Measurements from ENCODE around the gene ARHGAP25.
A peak's percentile ranks its signal among the peaks of the same experiment; 100 is the strongest.
"Not testable (repeated sequence)": the region's sequence is repeated elsewhere in the genome, so short reads cannot be mapped to it uniquely, and the experiment has no call there.

The ARHGAP25 gene

GRCh38 chr2:68802161-68802560 lies 67.5 kb downstream of the ARHGAP25 start:
- DNase-seq = not testable (repeated sequence)

GRCh38 chr2:68805025-68805424 lies 70.4 kb downstream of the ARHGAP25 start:
- no peak for DNase-seq

DNA sequence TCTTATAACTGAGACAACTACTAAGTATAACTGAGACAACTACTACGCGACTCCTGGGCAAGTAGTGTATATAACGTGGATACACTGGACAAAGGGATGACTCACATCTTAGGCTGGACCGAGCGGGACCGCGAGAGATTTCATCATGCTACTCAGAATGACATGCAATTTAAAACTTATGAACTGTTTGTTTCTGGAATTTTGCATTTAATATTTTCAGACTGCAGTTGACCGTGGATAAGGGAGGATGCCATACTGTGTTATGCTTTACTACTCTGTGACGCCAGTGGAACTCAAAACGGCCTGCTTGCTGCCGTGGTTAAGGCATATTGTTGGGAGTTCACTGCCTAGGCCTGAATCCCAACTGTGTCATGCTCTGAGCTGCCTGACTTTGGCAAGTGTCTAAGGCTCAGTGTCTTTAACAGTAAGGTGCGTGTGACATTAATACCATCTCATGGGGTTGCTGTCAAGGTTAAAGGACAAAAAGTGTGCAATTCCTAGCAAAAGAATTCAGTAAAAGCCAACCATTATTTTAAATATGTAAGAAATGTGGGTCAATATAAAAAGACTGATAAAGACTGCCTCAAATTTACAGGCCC lies 72.0 kb downstream of the ARHGAP25 start:
- DNase-seq = no peak

GRCh38 chr2:68807821-68808266 lies 73.2 kb downstream of the ARHGAP25 start:
- peak; percentile 53 for DNase-seq

DNA sequence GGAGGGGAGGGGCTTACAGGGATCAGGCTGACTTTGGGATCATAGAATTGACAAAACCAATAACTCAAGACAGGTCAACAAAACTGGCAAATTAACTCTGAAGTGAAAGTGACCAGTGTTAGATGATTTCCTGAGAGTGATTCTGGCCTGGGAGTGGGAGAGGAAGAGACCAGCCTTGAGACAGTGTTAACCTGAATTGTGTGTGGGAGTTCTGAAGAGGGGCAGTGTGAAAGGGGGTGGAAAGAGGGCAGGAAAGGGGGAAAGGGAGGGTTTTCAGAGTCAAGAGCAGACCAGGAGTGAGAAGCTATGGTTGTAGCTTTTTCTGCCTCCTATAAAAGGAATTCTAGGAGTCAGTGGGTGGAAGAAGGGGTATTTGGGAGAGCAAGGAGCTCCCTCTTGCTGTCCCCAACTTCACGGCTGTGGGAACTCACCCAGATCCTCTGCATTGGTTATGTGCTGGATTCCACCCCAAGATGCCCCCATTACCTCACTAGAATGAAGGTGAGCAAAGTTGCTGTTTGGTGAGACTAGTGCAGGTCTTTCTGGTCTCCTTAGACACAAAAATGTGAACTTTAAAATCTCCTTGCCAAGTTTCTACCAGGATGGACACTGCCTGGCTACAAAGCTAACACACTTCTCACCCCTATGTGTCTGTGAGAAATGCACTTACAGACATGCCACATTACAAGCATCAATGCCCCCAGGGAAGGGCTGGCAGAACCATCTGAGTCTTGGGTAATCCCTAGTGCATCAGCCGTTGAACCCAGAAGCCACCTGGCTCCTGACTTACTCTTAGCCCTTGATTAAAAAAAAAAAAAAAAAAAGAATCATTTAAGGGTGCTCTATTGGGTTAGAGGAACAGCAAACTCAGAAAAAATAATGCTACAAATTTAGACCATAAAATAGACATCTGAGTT lies 75.0 kb downstream of the ARHGAP25 start:
- DNase-seq = no peak

DNA sequence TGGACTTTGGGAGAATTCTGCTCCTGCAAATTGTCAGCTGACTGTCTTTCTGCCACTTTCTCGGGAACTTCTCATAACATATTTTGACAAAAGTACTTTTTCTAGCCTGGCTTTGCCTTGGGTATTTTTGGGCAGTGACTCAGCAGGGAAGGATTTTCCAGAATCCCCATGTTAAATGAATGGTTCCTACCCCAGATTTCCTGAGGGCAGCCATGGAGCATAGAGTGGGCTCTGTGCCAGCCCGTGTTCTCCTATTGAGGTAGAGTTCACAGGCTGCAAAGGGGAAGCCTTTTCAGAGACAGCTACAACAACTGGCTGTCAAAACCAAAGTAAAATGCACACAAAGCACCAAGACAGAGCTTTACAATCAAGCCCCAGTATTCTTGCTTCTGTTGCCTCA lies 76.8 kb downstream of the ARHGAP25 start:
- DNase-seq = no peak

- DNase-seq = peak; percentile 51
Measured at GRCh38 chr2:68812251-68812650, 77.6 kb downstream of the ARHGAP25 start.

DNA sequence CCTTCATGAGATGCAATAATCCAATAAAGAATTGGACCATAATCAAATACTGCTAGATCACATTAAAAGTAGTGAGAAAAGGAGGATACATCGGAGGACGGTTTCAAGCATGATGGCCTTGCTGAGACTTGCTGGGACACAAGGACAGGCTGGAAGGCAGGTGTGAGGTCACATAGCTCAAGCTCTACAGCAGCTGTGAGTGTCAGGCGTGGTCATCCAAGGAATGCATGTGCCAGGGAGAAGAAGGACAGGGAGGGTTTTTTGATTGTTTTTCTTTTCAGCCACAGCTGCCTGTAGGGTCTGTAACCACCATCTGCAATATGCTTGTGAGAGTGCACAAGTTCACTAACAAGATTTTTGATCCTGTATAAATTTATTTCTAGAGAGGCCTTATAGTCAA lies 79.0 kb downstream of the ARHGAP25 start:
- no peak for DNase-seq

GRCh38 chr2:68817306-68817705 lies 82.7 kb downstream of the ARHGAP25 start:
- peak; percentile 46 for DNase-seq

DNA sequence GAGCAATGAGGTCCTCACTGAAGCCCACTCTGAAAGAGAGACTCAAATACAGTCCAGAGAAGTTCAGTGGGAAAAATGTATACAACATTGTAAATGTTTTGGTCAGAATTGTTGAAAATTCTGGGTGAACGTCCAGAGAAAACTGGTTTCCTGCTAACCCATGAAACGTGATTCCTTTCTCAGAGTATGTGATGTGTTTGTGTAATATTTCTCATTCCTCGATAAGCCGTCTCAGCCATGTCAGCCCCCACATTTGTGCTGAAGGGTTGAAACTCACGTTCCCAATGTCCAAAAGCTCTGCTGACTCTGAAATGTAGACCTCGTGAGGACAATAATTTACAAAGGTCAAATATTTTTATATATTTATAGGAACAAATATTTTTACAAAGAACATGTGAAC lies 84.9 kb downstream of the ARHGAP25 start:
- DNase-seq = no peak

- no peak for DNase-seq
Measured at GRCh38 chr2:68822207-68822872, 87.7 kb downstream of the ARHGAP25 start.

- no peak for DNase-seq
Measured at GRCh38 chr2:68824831-68825230, 90.2 kb downstream of the ARHGAP25 start.

- no peak for DNase-seq
Measured at GRCh38 chr2:68825866-68826265, 91.3 kb downstream of the ARHGAP25 start.

GRCh38 chr2:68827666-68828065 lies 93.1 kb downstream of the ARHGAP25 start:
- DNase-seq = no peak

GRCh38 chr2:68828887-68829708 lies 94.5 kb downstream of the ARHGAP25 start:
- peak; percentile 98 for DNase-seq

DNA sequence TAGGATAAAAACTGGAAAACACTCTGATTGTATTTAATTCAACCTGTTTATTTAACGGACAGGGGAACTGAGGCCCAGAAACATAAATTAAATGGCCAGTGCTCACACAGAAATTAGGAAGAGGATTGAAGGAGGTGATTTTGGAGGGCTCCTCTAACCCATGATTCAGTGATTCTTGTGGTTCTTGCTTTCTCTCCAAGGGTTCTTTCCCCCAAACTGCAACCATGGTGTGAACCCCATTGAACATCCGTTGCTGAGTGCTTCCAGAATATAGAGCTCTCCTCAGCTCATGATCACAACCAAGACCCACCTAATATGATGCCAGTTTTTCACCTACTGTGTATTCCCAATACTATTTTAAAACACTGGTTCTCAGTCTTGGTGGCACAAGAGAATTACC lies 95.1 kb downstream of the ARHGAP25 start:
- no peak for DNase-seq

DNA sequence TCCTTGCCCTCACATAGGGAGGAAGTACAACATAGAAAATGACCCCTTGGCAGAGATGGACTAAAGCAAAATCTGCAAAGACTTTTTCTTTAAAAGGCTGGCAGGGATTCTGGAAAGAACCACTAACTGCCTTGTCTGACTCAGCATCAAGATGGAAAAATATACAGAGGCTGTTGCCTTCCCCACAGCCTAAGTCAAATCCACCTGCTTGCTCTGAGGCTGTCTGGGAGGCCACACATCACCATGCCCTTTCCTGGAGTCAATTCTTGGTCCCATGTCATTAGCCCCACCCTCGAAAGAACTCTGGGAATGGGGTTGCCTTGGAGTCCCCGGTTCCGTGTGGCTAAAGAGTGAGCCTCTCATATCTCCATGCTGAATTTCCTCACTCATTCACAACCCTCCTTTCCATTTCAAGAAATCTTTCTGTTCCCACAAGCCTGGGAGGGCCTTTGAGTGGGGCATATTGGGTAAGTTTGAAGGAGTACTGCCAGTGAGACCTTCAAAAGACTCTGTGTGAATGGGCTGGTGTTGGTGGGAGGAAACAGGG lies 97.1 kb downstream of the ARHGAP25 start:
- DNase-seq = no peak

- DNase-seq = peak; percentile 36
Measured at GRCh38 chr2:68832233-68832869, 97.7 kb downstream of the ARHGAP25 start.

- no peak for DNase-seq
Measured at GRCh38 chr2:68833162-68833561, 98.6 kb downstream of the ARHGAP25 start.

GRCh38 chr2:68834737-68835376 lies 100.2 kb downstream of the ARHGAP25 start:
- peak; percentile 76 for DNase-seq

GRCh38 chr2:68835621-68836020 lies 101.0 kb downstream of the ARHGAP25 start:
- peak; percentile 55 for DNase-seq

All from hematopoietic multipotent progenitor cell treated with erythropoietin and hydrocortisone succinate and interleukin-3 and kit ligand, for 6 days (in vitro differentiated cells).